HepG2 (cell line): ENCODE measurements around the gene SRSF12. TPM values are rescaled to one million over a fixed set of nuclear protein-coding genes. Genes with fewer than 3 reads are reported as not detected.

Experiments
- BRCA1 ChIP-seq: sonication (generic); formaldehyde crosslinking; IDR thresholded peaks from 2 replicates; pipeline ENCODE4 v1.4.0; 2020; ENCODE audit warnings: missing genetic modification reagents
- CBFB ChIP-seq: sonication (generic); formaldehyde crosslinking; IDR thresholded peaks from 2 replicates; pipeline ENCODE4 v1.4.0; 2020; ENCODE audit warnings: missing genetic modification reagents
- DNMT1 ChIP-seq: sonication (generic); formaldehyde crosslinking; IDR thresholded peaks from 2 replicates; pipeline ENCODE4 v1.5.1; 2020; ENCODE audit warnings: mild to moderate bottlenecking, missing genetic modification reagents
- KAT7 ChIP-seq: IDR thresholded peaks from 2 replicates; pipeline ENCODE4 v1.6.1; 2018; ENCODE audit warnings: borderline replicate concordance, missing compliant biosample characterization
- KDM2A ChIP-seq: sonication (generic); formaldehyde crosslinking; IDR thresholded peaks from 2 replicates; pipeline ENCODE4 v1.4.0; 2020; ENCODE audit warnings: low read depth, missing genetic modification reagents, borderline replicate concordance
- KDM3A ChIP-seq: IDR thresholded peaks from 2 replicates; pipeline ENCODE4 v1.6.1; 2018; ENCODE audit warnings: low read depth, missing compliant biosample characterization
- NFKBIZ ChIP-seq: IDR thresholded peaks from 2 replicates; pipeline ENCODE4 v1.6.1; 2018; ENCODE audit warnings: missing genetic modification reagents, missing compliant biosample characterization
- NPAS2 ChIP-seq: sonication (generic); formaldehyde crosslinking; IDR thresholded peaks from 2 replicates; pipeline ENCODE4 v1.8.0; 2022; ENCODE audit warnings: mild to moderate bottlenecking, missing genetic modification reagents, borderline replicate concordance
- NR2F1 ChIP-seq, 2 experiments: fragments of 450-650 bp in 1 of 2; formaldehyde crosslinking in 1 of 2; IDR thresholded peaks; 2 replicates each; pipeline versions ENCODE4 v1.5.0 to v1.6.1; 2016 to 2020; ENCODE audit warnings: mild to moderate bottlenecking in 1 of 2, missing compliant biosample characterization in 1 of 2, missing genetic modification reagents in 1 of 2, moderate library complexity in 1 of 2
- PCBP2 ChIP-seq: fragments of 200-400 bp; formaldehyde crosslinking; optimal IDR thresholded peaks from 2 replicates; pipeline ENCODE3; 2018; ENCODE audit warnings: low read length, low read depth; ENCODE audit not compliant: poor library complexity, severe bottlenecking
- POGZ ChIP-seq: sonication (generic); formaldehyde crosslinking; IDR thresholded peaks from 2 replicates; pipeline ENCODE4 v1.4.0; 2020; ENCODE audit warnings: mild to moderate bottlenecking, missing genetic modification reagents
- POLR2AphosphoS5 ChIP-seq: IDR thresholded peaks from 2 replicates; pipeline ENCODE4 v1.6.1; 2012; ENCODE audit warnings: low read depth, low read length
- RAD21 ChIP-seq: fragments of 450-650 bp; formaldehyde crosslinking; IDR thresholded peaks from 2 replicates; pipeline ENCODE4 v1.5.0; 2020; ENCODE audit warnings: mild to moderate bottlenecking
- ZFX ChIP-seq: sonication (generic); formaldehyde crosslinking; IDR thresholded peaks from 2 replicates; pipeline ENCODE4 v1.4.0; 2020; ENCODE audit warnings: mild to moderate bottlenecking, low read depth, missing genetic modification reagents, moderate library complexity
- ZNF333 ChIP-seq: sonication (generic); formaldehyde crosslinking; IDR thresholded peaks from 2 replicates; pipeline ENCODE4 v1.4.0; 2020; ENCODE audit warnings: mild to moderate bottlenecking, missing genetic modification reagents, borderline replicate concordance
- ZNF589 ChIP-seq: sonication (generic); formaldehyde crosslinking; conservative IDR thresholded peaks from 2 replicates; pipeline ENCODE4 v1.8.0; 2022; ENCODE audit warnings: mild to moderate bottlenecking, moderate library complexity, missing genetic modification reagents
- ZNF614 ChIP-seq: IDR thresholded peaks from 2 replicates; pipeline ENCODE4 v1.6.1; 2018; ENCODE audit warnings: missing biosample characterization, missing genetic modification reagents, inconsistent platforms, borderline replicate concordance
- ZNF616 ChIP-seq: sonication (generic); formaldehyde crosslinking; IDR thresholded peaks from 2 replicates; pipeline ENCODE4 v1.5.0; 2020; ENCODE audit warnings: low read depth, mild to moderate bottlenecking, missing genetic modification reagents
- ZNF768 ChIP-seq: sonication (generic); formaldehyde crosslinking; IDR thresholded peaks from 2 replicates; pipeline ENCODE4 v1.4.0; 2020; ENCODE audit warnings: missing genetic modification reagents
- ZSCAN9 ChIP-seq: IDR thresholded peaks from 2 replicates; pipeline ENCODE4 v1.6.1; 2016; ENCODE audit warnings: borderline replicate concordance
- polyA plus RNA-seq, 8 experiments: library from polyadenylated mRNA; depleted of rRNA in 3 of 8; stranded (reverse) in 7 of 8; unstranded in 1 of 8; fragments of >200 nt; fragmentation: Illumina TruSeq in 4 of 8; extraction: Trizol in 4 of 8; gene quantifications; 2 replicates each; pipeline versions ENCODE4 v1.2.1 to v1.2.3, GENCODE V29; 2011 to 2016; ENCODE audit warnings: low read depth in 4 of 8, missing spikeins in 1 of 8, mixed read lengths in 1 of 8; ENCODE audit not compliant: insufficient read depth in 1 of 8
- total RNA-seq, 5 experiments: library from RNA; depleted of rRNA; stranded (reverse); fragments of >200 nt; fragmentation: Illumina TruSeq; extraction: Trizol; gene quantifications; 2 replicates each; pipeline ENCODE4 v1.2.3, GENCODE V29; 2016; ENCODE audit warnings: low read depth in 1 of 5
- TF ChIP-seq, protein P1 (sequence below): sonication (generic); formaldehyde crosslinking; IDR thresholded peaks from 2 replicates; pipeline ENCODE4 v1.8.1; 2023; ENCODE audit warnings: mild to moderate bottlenecking, missing genetic modification reagents
- TF ChIP-seq, protein P2 (sequence below): IDR thresholded peaks from 2 replicates; pipeline ENCODE4 v1.6.1; 2018; ENCODE audit warnings: missing genetic modification reagents, mild to moderate bottlenecking, missing compliant biosample characterization
- TF ChIP-seq, protein P3 (sequence below): fragments of 450-650 bp; IDR thresholded peaks from 2 replicates; pipeline ENCODE4 v1.6.1; 2016

The SRSF12 gene
- total and polyA plus RNA-seq, 2 of the 13 experiments (the other 11 are each of a cell fraction or from before 2014, with no cell fraction given): 1.7 to 1.9 TPM

DNA sequence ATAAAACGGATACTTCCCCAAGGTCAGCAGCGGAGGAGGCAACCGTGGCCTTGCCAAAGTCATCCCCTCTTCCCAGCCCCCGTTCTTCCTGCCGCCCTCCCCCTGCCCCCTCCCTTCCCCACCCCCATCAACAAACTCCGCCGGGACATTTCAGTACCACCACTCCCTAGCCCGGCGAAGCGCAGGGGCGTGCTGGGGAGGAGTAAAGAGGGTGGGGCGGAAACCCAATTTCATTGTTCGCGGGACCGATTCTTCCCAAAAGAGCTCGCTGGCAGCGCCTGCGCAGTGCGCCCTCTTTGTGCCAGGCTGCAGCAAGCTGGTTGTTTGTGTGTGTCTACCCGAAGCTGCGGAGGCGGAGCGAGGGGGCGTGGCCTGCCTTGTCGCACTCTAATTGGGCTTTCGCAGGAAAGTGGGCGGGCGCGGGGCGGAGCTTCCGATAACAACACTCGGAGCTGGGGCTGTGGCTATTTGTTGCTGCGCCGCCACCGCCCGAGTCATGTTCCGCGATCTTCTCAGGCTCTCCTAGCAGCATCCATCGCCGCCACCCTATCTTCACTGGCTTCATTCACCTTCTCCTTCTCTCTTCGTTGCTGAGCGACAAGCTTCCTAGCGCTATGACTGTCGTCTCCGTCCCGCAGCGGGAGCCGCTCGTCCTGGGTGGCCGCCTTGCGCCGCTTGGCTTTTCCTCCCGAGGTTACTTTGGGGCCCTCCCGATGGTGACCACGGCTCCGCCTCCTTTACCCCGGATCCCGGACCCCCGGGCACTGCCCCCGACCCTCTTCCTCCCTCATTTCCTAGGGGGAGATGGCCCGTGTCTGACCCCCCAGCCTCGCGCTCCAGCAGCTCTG is 37.4 kb downstream of the SRSF12 start, which contains the start of gene PNRC1 (continued):
- TF ChIP-seq, protein P1, sequence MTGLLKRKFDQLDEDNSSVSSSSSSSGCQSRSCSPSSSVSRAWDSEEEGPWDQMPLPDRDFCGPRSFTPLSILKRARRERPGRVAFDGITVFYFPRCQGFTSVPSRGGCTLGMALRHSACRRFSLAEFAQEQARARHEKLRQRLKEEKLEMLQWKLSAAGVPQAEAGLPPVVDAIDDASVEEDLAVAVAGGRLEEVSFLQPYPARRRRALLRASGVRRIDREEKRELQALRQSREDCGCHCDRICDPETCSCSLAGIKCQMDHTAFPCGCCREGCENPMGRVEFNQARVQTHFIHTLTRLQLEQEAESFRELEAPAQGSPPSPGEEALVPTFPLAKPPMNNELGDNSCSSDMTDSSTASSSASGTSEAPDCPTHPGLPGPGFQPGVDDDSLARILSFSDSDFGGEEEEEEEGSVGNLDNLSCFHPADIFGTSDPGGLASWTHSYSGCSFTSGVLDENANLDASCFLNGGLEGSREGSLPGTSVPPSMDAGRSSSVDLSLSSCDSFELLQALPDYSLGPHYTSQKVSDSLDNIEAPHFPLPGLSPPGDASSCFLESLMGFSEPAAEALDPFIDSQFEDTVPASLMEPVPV (CRISPR knock-in tag): peak; percentile 76
- TF ChIP-seq PCBP2 (no peak), ZNF768 (CRISPR knock-in tag) (peak; percentile 27; the same call in 1 of the 2 replicates), KAT7 (CRISPR knock-in tag) (peak; percentile 95), NR2F1 (CRISPR knock-in tag; IDR thresholded peaks at IDR 0.05) (no peak), ZNF589 (peak; percentile 19; the same call in 1 of the 2 replicates), ZNF616 (CRISPR knock-in tag) (0 out of 2 replicates have a peak, but pooled peaks have one; percentile 48), ZSCAN9 (peak; percentile 75), NFKBIZ (CRISPR knock-in tag) (peak; percentile 45; the same call in 1 of the 2 replicates), NPAS2 (CRISPR knock-in tag) (no peak), ZNF333 (CRISPR knock-in tag) (peak; percentile 84; the same call in 1 of the 2 replicates), KDM2A (peak; percentile 82), DNMT1 (CRISPR knock-in tag) (0 out of 2 replicates have a peak, but pooled peaks have one; percentile 15), ZNF614 (CRISPR knock-in tag) (peak; percentile 63; the same call in 1 of the 2 replicates), CBFB (CRISPR knock-in tag) (no peak), POGZ (CRISPR knock-in tag) (peak; percentile 52; the same call in 1 of the 2 replicates), RAD21 (CRISPR knock-in tag) (peak; percentile 13; the same call in 1 of the 2 replicates), ZFX (CRISPR knock-in tag) (peak; percentile 87), KDM3A (0 out of 2 replicates have a peak, but pooled peaks have one; percentile 43), BRCA1 (CRISPR knock-in tag) (0 out of 2 replicates have a peak, but pooled peaks have one; percentile 51), POLR2AphosphoS5 (peak; percentile 98)
- TF ChIP-seq, protein P2, sequence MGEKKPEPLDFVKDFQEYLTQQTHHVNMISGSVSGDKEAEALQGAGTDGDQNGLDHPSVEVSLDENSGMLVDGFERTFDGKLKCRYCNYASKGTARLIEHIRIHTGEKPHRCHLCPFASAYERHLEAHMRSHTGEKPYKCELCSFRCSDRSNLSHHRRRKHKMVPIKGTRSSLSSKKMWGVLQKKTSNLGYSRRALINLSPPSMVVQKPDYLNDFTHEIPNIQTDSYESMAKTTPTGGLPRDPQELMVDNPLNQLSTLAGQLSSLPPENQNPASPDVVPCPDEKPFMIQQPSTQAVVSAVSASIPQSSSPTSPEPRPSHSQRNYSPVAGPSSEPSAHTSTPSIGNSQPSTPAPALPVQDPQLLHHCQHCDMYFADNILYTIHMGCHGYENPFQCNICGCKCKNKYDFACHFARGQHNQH (CRISPR knock-in tag): peak; percentile 68
- TF ChIP-seq, protein P3, sequence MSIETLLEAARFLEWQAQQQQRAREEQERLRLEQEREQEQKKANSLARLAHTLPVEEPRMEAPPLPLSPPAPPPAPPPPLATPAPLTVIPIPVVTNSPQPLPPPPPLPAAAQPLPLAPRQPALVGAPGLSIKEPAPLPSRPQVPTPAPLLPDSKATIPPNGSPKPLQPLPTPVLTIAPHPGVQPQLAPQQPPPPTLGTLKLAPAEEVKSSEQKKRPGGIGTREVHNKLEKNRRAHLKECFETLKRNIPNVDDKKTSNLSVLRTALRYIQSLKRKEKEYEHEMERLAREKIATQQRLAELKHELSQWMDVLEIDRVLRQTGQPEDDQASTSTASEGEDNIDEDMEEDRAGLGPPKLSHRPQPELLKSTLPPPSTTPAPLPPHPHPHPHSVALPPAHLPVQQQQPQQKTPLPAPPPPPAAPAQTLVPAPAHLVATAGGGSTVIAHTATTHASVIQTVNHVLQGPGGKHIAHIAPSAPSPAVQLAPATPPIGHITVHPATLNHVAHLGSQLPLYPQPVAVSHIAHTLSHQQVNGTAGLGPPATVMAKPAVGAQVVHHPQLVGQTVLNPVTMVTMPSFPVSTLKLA: peak; percentile 63
